ENCODE results near the gene EIF2S2.
A peak's percentile ranks its signal among the peaks of the same experiment; 100 is the strongest.
"Not testable (repeated sequence)": the region's sequence is repeated elsewhere in the genome, so short reads cannot be mapped to it uniquely, and the experiment has no call there.

The EIF2S2 gene, protein sequence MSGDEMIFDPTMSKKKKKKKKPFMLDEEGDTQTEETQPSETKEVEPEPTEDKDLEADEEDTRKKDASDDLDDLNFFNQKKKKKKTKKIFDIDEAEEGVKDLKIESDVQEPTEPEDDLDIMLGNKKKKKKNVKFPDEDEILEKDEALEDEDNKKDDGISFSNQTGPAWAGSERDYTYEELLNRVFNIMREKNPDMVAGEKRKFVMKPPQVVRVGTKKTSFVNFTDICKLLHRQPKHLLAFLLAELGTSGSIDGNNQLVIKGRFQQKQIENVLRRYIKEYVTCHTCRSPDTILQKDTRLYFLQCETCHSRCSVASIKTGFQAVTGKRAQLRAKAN

DNA sequence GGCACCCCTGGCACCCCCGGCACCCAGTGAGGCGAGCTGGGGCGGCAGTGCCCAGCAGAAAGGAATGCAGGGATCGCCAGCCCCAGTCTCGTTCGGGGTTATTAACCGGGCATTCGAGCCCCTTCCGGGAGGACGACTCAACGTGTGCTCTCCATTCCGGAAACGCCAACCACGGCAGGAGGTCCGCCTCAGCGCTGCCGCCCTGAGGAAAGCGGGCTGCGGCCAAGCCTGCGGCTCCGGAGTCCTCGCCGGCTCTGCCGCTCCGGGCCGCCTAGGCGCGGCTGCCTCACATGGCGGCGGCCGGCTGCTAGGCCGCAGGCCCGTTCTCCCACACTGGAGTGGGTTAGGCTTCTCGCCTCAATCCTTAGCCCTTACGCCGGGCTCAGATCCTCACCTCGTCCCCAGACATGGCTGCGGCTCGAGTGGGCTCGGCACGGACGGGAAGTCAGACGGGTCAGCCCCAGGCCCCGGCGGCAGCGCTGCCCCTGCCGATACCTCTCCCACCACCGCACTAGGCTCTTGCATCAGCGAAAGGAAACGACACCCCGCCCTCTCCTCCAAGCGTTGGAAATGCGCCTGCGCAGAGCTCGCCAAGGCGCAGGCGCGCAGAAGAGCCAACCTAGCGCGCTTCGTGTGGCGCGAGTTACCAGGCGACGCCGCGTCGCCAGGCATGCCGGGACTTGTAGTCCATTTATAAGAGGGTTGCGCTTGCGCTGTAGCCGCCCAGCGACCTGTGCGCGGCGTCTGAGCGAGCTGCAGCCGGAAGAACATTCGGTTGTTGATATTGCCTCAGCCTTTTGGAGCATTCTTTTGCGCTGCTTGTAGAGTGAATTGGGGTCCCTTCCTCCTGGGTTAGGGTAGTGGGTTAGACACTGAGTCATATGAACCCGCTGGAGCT is at the start of gene EIF2S2:
EIF2S2 (minus strand) TSS at position 542 of the 898 bp plus-strand sequence; CDS start at position 409, 133 bp downstream.
- peak; percentile 53 to 97 (median 92) for DNase-seq

DNA sequence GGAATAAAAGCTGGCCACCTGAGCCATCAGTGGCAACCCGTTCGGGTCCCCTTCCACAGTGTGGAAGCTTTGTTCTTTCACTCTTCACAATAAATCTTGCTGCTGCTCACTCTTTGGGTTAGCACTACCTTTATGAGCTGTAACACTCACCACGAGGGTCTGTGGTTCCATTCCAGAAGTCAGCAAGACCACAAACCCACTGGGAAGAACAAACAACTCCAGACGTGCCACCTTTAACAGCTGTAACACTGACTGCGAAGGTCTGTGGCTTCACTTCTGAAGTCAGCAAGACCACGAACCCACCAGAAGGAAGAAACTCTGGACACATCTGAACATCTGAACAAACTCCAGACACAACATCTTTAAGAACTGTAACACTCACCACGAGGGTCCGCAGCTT is 45.7 kb upstream of the EIF2S2 start:
- not testable (repeated sequence) for DNase-seq

DNA sequence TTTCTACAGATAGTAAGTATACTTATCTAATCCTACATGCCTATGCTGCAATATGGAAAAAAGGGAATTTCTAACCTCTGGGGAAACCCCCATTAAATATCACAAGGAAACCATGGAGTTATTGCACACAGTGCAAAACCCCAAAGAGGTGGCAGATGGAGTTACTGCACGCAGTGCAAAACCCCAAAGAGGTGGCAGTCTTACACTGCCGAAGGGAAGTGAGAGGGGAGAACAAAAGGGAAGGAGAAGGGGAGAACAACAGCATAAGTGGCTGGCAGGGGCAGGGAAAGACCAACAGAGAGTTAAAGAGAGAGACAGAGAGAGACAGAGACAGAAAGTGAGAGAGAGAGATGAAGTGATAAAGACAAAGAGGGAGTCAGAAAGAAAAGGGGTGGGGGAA is 43.8 kb upstream of the EIF2S2 start:
- no peak for DNase-seq

DNA sequence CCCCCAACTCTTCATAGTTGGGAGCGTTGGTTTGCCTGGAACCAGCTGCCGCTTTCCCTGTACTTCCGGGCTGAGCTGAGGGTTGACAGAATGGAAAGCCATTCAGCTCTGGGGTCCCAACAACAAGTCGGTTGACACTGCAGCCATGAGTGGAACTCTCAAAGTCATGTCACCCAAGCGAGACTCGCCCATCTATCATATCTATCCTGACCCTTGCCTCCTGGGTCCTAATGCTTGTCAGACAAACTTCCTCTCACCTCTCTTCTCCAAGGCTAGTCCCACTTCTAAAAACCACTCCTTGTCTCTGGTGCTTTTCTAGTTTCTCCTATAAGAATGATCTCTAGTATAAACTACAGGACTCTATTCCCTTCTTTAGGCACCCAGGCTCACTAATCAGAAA is 41.1 kb upstream of the EIF2S2 start:
- not testable (repeated sequence) for DNase-seq

DNA sequence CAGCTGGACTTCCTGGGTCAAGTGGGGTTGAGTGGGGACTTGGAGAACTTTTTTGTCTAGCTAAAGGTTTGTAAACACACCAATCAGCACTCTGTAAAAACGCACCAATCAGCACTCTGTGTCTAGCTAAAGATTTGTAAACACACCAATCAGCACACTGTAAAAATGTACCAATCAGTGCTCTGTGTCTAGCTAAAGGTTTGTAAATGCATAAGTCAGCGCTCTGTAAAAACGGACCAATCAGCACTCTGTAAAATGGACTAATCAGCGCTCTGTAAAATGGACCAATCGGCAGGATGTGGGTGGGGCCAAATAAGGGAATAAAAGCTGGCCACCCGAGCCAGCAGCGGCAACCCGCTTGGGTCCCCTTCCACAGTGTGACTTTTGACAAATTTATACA is 40.0 kb upstream of the EIF2S2 start:
- DNase-seq, result not testable (repeated sequence)

DNA sequence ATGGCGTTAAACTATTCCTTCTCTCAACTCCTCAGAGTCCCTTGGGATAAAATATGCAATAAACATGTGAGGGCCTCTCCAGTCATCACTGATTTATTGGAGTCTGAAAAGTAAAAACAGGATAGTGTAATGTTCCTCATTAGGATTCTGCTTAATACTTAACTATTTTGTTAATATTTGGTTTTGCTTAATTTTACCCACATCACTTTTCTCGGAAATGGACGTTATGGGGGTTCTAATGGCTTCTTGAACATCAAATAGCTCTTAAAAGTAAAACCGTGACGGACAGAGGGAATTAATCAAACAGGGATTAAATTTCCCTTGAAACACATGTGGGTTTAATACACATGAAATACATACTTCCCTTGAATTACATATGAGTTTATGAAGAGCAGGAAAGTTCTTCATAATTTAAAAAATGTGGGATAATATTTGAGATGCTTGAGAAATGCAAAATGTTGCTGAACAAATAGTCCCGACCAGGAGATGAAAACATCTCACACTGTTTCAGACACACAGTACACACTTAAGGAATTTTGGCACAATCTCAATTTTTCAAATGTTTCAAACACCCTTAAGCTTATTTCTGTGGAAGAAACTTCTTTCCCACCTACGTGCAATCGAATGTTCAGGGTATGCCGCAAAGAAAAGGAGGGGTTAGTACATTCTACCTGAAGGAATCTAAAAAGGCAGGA is 38.4 kb upstream of the EIF2S2 start:
- no peak for DNase-seq

DNA sequence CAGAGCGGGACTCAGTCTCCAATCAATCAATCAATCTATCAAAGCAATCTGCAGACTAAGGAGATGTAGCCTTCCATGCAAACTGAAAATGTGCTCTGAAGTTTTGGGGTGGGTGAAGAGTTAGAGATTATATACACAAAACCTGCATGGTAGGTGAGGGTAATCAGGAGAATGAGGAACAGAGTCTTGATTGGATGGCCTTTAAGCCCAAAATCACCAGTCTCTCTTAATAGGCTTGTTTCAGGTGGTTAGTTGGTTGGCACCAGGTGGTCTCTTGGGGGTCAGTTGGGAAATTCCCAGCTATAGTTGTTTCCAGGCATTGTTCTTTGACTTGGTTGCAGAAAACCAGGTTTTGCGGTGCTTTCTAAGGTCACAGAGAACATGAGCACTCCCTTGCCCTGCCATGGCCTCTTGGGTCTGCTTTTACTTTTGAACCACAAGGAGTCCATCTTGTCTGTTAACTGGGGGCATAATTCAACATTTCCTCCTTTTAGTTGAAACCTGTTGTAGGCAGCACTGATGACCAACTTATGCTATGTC is 33.3 kb upstream of the EIF2S2 start:
- DNase-seq, result no peak

DNA sequence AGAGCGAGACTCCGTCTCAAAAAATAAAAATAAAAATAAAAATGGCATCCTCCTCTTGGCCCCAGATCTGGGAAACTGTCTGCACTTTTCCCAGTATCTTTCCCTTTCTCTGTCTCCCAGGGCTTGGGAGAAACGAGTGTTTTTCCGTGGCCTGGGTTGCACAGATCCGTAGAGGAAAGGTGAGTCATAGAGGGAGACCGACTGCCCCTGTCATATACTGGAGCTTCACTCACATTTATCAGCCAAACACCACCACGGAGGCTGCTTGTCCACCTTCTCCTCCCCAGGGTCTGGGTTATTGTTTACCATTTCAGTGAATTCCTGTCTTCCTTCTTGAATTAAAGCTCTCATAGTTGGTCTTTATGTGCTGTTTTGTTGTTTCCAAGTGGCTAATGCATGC is 31.9 kb upstream of the EIF2S2 start:
- DNase-seq, result no peak

DNA sequence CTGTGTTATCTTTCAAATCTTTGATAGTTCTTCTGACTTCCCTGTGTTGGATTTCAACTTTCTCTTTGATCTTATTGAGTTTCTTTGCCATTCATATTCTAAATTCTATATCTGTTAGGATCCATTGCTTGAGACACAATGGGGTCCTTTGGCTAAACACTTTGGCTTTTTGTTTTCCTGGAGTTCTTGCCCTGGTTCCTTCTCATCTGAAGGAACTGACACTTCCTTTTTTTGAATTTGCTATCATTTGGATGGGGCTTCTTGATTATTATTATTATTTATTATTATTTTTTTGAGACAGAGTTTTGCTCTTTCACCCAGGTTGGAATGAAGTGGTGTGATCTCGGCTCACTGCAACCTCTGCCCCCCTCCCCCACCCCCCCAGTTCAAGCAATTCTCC is 30.1 kb upstream of the EIF2S2 start:
- DNase-seq, result no peak

DNA sequence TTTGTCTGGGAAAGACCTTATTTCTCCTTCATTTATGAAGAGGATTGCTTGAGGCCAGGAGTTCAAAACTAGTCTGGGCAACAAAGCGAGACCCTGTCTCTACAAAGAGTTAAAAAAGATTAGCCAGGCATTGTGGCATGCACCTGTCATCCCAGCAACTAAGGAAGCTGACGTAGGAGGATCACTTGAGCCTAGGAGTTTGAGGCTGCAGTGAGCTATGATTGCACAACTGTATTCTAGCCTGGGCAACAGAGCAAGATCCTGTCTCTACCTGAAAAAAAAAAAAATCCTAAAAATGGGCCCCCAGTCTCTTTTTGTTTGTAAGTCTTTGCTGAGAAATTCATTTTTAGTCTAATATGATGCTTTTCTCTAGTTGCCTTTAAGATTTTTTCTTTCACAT is 29.2 kb upstream of the EIF2S2 start:
- DNase-seq, result no peak

DNA sequence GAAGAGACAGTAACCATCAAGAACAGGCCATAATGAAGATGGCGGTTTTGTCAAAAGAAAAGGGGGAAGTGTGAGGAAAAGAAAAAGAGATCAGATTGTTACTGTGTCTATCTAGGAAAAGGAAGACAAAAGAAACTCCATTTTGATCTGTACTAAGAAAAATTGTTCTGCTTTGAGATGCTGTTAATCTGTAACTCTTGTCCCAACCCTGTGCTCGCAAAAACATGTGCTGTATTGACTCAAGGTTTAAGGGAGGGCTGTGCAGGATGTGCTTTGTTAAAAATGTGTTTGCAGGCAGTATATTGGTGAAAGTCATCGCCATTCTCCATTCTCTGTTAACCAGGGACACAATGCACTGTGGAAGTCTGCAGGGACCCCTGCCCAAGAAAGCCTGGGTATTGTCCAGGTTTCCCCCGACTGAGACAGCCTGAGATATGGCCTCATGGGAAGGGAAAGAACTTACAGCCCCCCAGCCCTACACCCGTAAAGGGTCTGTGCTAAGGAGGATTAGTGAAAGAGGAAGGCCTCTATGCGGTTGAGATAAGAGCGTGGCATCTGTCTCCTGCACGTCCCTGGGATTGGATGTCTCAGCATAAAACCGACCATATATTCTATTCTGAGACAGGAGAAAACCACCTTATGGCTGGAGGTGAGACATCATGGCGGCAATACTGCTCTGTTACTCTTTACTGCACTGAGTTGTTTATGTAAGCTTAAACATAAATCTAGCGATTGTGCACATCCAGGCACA is 23.7 kb upstream of the EIF2S2 start:
- not testable (repeated sequence) for DNase-seq

DNA sequence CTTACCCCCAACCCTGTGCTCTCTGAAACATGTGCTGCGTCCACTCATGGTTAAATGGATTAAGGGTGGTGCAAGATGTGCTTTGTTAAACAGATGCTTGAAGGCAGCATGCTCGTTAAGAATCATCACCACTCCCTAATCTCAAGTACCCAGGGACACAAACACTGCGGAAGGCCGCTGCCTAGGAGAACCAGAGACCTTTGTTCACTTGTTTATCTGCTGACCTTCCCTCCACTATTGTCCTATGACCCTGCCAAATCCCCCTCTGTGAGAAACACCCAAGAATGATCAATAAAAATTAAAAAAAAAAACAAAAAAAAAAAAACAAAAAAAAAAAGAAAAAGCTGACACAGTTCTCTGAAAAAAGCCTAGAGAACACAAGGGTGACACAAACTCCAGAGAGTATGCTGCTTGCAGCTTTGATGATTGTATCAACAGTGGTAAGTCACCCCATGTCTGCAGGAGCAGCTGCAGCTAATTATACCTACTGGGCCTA is 21.4 kb upstream of the EIF2S2 start:
- not testable (repeated sequence) for DNase-seq

DNA sequence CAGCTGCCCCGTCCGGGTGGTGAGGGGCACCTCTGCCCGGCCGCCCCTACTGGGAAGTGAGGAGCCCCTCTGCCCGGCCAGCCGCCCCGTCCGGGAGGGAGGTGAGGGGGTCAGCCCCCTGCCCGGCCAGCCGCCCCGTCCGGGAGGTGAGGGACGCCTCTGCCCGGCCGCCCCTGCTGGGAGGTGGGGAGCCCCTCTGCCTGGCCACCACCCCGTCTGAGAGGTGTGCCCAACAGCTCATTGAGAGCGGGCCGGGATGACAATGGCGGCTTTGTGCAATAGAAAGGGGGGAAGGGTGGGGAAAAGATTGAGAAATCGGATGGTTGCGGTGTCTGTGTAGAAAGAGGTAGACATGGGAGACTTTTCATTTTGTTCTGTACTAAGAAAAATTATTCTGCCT is 20.9 kb upstream of the EIF2S2 start:
- DNase-seq, result not testable (repeated sequence)

DNA sequence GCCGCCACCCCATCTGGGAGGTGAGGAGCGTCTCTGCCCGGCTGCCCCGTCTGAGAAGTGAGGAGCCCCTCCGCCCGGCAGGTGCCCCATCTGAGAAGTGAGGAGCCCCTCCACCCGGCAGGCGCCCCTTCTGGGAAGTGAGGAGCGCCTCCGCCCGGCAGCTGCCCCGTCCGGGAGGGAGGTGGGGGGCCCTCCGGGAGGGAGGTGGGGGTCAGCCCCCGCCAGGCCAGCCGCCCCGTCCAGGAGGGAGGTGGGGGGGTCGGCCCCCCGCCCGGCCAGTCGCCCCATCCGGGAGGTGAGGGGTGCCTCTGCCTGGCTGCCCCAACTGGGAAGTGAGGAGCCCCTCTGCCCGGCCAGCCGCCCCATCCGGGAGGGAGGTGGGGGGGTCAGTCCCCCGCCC is 20.4 kb upstream of the EIF2S2 start:
- DNase-seq, result not testable (repeated sequence)

DNA sequence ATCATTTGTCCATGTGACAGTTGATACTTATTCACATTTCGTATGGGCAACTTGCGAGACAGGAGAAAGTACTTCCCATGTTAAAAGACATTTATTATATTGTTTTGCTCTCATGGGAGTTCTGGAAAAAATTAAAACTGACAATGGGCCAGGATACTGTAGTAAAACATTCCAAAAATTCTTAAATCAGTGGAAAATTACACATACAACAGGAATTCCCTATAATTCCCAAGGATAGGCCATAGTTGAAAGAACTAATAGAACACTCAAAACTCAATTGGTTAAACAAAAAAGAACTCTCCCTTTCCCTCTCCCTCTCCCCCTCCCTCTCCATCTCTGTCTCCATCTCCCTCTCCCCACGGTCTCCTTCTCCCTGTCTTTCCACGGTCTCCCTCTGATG is 19.4 kb upstream of the EIF2S2 start:
- DNase-seq, result no peak

DNA sequence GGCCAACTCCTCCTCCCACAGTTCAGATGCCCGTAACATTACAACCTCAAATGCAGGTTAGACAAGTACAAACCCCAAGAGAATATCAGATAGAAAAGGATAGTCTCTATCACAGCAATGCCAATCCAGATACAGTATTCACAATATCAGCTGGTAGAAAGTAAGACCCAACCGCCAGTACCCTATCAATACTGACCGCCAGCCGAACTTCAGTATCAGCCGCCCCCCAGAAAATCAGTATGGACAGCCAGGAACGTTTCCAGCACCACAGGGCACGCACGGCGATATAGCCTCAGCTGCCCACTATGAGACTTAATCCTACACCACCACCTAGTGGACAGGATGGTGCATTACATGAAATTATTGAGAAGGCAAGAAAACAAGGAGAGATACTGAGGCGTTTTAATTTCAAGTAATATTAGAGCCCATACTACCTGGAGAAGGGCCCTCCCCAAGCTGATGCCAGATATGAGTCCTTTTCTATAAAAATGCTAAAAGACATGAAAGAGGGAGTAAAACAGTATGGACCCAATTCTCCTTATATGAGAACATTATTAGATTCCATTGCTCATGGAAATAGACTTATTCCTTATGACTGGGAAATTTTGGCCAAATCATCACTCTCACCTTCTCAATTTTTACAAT is 17.6 kb upstream of the EIF2S2 start:
- DNase-seq, result peak in 48 of 56 donors; percentile 0 to 68 (median 21)

DNA sequence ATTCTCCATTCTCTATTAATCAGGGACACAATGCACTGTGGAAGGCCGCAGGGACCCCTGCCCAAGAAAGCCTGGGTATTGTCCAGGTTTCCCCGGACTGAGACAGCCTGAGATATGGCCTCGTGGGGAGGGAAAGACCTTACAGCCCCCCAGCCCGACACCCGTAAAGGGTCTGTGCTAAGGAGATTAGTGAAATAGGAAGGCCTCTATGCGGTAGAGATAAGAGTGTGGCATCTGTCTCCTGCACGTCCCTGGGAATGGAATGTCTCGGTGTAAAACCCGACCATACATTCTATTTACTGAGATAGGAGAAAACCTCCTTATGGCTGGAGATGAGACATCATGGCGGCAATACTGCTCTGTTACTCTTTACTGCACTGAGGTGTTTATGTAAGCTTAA is 15.7 kb upstream of the EIF2S2 start:
- DNase-seq, result no peak

DNA sequence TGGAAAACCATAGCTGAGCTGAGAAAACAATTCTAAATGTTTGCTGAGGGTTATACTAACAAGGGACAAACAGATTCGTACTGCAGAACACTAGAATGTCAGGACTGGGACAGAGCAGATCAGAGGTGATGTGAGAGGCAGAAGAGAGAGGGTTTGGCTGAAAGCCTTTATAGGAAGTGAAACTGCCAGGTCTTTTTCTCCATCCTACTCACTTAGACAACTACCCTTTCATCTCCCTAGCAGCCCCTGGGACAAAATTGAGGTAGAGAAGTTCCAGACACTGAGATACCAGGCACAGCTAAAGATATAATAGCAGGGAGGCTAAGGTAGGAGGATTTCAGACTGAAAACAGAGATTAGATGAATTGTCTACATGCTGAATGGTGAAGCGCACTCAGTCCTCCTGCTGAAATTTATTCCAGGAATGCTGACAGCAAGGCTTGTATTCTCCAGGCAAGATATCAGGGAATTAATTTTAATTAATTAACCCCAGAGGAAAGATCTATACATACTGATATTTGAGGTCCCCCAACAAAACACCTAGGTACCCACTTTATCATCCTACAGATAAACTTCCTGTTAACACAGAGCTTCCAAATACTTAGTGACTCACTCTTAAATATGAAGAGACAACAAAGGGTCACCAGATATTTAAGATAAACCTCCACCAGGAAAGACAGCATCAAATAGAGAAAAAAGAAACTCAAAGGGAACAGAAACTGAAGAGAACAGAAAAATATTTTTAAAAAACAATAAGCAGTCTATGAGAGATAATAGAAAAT is 12.6 kb upstream of the EIF2S2 start:
- no peak for DNase-seq

DNA sequence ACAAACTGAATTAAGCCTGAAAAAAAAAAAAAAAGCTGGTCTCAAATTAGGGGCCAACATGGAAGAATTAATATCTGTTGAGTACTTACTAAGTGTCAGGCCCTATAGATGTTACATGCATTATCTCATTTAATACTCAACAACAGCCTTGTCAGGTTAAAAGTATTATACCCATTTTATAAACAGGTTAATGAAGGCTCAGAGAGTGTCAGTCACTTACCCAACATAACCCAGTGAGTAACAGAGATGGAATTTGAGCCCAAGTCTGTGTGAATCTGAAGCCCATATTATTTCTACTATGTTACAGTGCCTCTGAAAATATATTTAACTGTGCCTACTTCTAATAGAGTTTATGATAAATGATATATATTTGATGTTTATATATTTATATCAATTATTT is 11.3 kb upstream of the EIF2S2 start:
- no peak for DNase-seq
